Transverse colon (tissue), 4 donors: Measurements from ENCODE around the gene GPER1.

ENCODE experiments used
- EP300 ChIP-seq: sonication (generic); formaldehyde crosslinking; IDR thresholded peaks from one replicate; pipeline ENCODE4 v1.6.1; 2017; ENCODE audit warnings: antibody characterized with exemption, low read depth
- POLR2A ChIP-seq: fragments of 450-650 bp; IDR thresholded peaks from one replicate; pipeline ENCODE4 v1.6.1; 2016; ENCODE audit warnings: antibody characterized with exemption, mild to moderate bottlenecking, moderate library complexity
- POLR2AphosphoS5 ChIP-seq, 3 donors: sonication (generic); formaldehyde crosslinking; IDR thresholded peaks; one replicate each; pipeline ENCODE4 v1.6.1; 2016; ENCODE audit warnings: antibody characterized with exemption in 3 of 3
- TF ChIP-seq, protein P1 (sequence below), 5 experiments: fragments of 200-600 bp in 3 of 5; fragments of 450-650 bp in 2 of 5; sonication (generic) in 3 of 5; IDR thresholded peaks; 1 replicate in 2 of 5; 2 replicates in 3 of 5; pipeline ENCODE4 v1.5.1; 2016 to 2017; ENCODE audit warnings: antibody characterized with exemption in 5 of 5, inconsistent platforms in 3 of 5, mild to moderate bottlenecking in 2 of 5, moderate library complexity in 1 of 5

DNA sequence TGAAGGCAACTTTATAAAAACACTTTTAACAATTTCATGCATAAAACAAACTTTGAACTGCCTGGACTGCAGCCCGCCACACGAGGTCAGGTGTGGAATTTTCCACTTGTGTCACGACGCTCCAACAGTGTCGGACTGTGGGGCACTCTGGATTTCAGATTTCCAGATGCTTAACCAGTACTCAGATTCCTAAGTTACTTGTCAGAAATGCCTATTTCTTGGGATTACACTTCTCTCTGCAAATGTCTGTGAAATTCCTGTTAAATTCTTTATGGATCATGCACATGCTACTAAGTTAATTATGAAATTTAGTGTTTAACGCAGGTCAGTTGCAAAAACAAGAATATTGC lies 473 bp upstream of the GPER1 start:
- TF ChIP-seq, protein P1, sequence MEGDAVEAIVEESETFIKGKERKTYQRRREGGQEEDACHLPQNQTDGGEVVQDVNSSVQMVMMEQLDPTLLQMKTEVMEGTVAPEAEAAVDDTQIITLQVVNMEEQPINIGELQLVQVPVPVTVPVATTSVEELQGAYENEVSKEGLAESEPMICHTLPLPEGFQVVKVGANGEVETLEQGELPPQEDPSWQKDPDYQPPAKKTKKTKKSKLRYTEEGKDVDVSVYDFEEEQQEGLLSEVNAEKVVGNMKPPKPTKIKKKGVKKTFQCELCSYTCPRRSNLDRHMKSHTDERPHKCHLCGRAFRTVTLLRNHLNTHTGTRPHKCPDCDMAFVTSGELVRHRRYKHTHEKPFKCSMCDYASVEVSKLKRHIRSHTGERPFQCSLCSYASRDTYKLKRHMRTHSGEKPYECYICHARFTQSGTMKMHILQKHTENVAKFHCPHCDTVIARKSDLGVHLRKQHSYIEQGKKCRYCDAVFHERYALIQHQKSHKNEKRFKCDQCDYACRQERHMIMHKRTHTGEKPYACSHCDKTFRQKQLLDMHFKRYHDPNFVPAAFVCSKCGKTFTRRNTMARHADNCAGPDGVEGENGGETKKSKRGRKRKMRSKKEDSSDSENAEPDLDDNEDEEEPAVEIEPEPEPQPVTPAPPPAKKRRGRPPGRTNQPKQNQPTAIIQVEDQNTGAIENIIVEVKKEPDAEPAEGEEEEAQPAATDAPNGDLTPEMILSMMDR (IDR thresholded peaks at IDR 0.05) = no peak
- TF ChIP-seq POLR2AphosphoS5 (IDR thresholded peaks at IDR 0.05) (no peak), EP300 (no peak), POLR2A (no peak)
